Kidney capillary endothelial cell (primary cell): Measurements from ENCODE around the gene LITAFD.
"Not testable (repeated sequence)": the region's sequence is repeated elsewhere in the genome, so short reads cannot be mapped to it uniquely, and the experiment has no call there.

Experiments used
- DNase-seq: peaks from one replicate; pipeline ENCODE4 v3.0.0-alpha.2; 2018; ENCODE audit warnings: low spot score

Gene LITAFD

GRCh38 chr16:8894736-8895334 is 12.7 kb downstream of the LITAFD start:
- no peak for DNase-seq

- no peak for DNase-seq
These were observed 16.6 kb downstream of the LITAFD start for GRCh38 chr16:8898660-8899318.

GRCh38 chr16:8899709-8900317 is 17.7 kb downstream of the LITAFD start:
- no peak for DNase-seq

- DNase-seq, result no peak
These were observed 18.2 kb downstream of the LITAFD start for GRCh38 chr16:8900343-8900742.

- no peak for DNase-seq
These were observed 19.2 kb downstream of the LITAFD start for GRCh38 chr16:8901320-8901861.

GRCh38 chr16:8903004-8903403 is 20.9 kb downstream of the LITAFD start:
- DNase-seq, result no peak

GRCh38 chr16:8904018-8904430 is 21.9 kb downstream of the LITAFD start:
- DNase-seq, result no peak

GRCh38 chr16:8905168-8905762 is 23.1 kb downstream of the LITAFD start:
- DNase-seq, result no peak

GRCh38 chr16:8905795-8906591 is 23.8 kb downstream of the LITAFD start:
- DNase-seq, result no peak

- DNase-seq, result no peak
These were observed 24.9 kb downstream of the LITAFD start for GRCh38 chr16:8907096-8907495.

GRCh38 chr16:8908810-8909468 is 26.8 kb downstream of the LITAFD start:
- no peak for DNase-seq

- DNase-seq, result no peak
These were observed 28.7 kb downstream of the LITAFD start for GRCh38 chr16:8910811-8911210.

- DNase-seq, result no peak
These were observed 30.6 kb downstream of the LITAFD start for GRCh38 chr16:8912793-8913192.

GRCh38 chr16:8914098-8914497 is 31.9 kb downstream of the LITAFD start:
- no peak for DNase-seq

GRCh38 chr16:8915722-8916301 is 33.7 kb downstream of the LITAFD start:
- DNase-seq, result no peak

- no peak for DNase-seq
These were observed 34.5 kb downstream of the LITAFD start for GRCh38 chr16:8916541-8917225.

- not testable (repeated sequence) for DNase-seq
These were observed 35.2 kb downstream of the LITAFD start for GRCh38 chr16:8917336-8917735.

- no peak for DNase-seq
These were observed 37.2 kb downstream of the LITAFD start for GRCh38 chr16:8919089-8919933.

GRCh38 chr16:8919934-8920462 is 37.8 kb downstream of the LITAFD start:
- DNase-seq, result no peak
